SU-DHL-6 (cell line): Measurements from ENCODE around the gene CDKL4.

Experiments
- H2AFZ ChIP-seq: fragments of 200-600 bp; sonication (generic); 2 replicates; pipeline ENCODE4 v1.6.1; 2014; ENCODE audit warnings: low read depth, mild to moderate bottlenecking, moderate library complexity, mixed read lengths, antibody characterized with exemption, low read length; ENCODE audit not compliant: severe bottlenecking
- H3F3A ChIP-seq: fragments of 200-600 bp; shearing (Covaris generic); 2 replicates; pipeline ENCODE4 v1.6.0; 2016; ENCODE audit warnings: antibody characterized with exemption, mild to moderate bottlenecking; ENCODE audit not compliant: insufficient read depth
- H3K27ac ChIP-seq: fragments of 200-600 bp; sonication (generic); 2 replicates; pipeline ENCODE4 v1.5.1; 2016; ENCODE audit warnings: low read depth, mild to moderate bottlenecking, low read length, moderate library complexity, mixed read lengths
- H3K27me3 ChIP-seq: fragments of 200-600 bp; sonication (generic), shearing (Covaris generic); 2 replicates; pipeline ENCODE4 v1.6.0; 2014; ENCODE audit warnings: mild to moderate bottlenecking, low read length
- H3K36me3 ChIP-seq: fragments of 200-600 bp; sonication (generic); 2 replicates; pipeline ENCODE4 v1.6.1; 2014; ENCODE audit warnings: mild to moderate bottlenecking, low read length, mixed read lengths
- H3K4me2 ChIP-seq: fragments of 300-600, 200-600 bp; shearing (Covaris generic), sonication (generic); 2 replicates; pipeline ENCODE4 v1.6.0; 2014; ENCODE audit warnings: low read length, low read depth, mild to moderate bottlenecking; ENCODE audit not compliant: poor library complexity, severe bottlenecking
- H3K4me3 ChIP-seq: fragments of 200-600 bp; sonication (generic); 2 replicates; pipeline ENCODE4 v1.5.1; 2014; ENCODE audit warnings: antibody characterized with exemption, low read length, mild to moderate bottlenecking, mixed read lengths; ENCODE audit not compliant: insufficient read depth, poor library complexity, severe bottlenecking
- H3K79me2 ChIP-seq: fragments of 200-600 bp; sonication (generic); 2 replicates; pipeline ENCODE4 v1.6.1; 2014; ENCODE audit warnings: mild to moderate bottlenecking, low read length, moderate library complexity; ENCODE audit not compliant: insufficient read depth
- H3K9ac ChIP-seq: fragments of 200-600 bp; sonication (generic); 2 replicates; pipeline ENCODE4 v1.7.0; 2014; ENCODE audit warnings: mild to moderate bottlenecking, low read length
- H3K9me2 ChIP-seq: fragments of 200-600 bp; sonication (generic); replicated peaks from 2 replicates; pipeline ENCODE4 v1.6.1; 2014; ENCODE audit warnings: low read length; ENCODE audit not compliant: insufficient read depth
- H3K9me3 ChIP-seq: fragments of 200-600 bp; sonication (generic); 2 replicates; pipeline ENCODE4 v1.6.1; 2014; ENCODE audit warnings: low read length, mixed read lengths; ENCODE audit not compliant: insufficient read depth
- H4K20me1 ChIP-seq: fragments of 200-600 bp; sonication (generic); 2 replicates; pipeline ENCODE4 v1.6.1; 2014; ENCODE audit warnings: low read depth, mild to moderate bottlenecking, antibody characterized with exemption, low read length, moderate library complexity, mixed read lengths
- CTCF ChIP-seq: fragments of 200-600 bp; sonication (generic); IDR thresholded peaks from one replicate; pipeline ENCODE4 v1.5.1; 2017; ENCODE audit warnings: antibody characterized with exemption, mild to moderate bottlenecking, low read length, moderate library complexity; ENCODE audit not compliant: insufficient read depth, poor library complexity, severe bottlenecking
- EZH2phosphoT487 ChIP-seq: fragments of 200-600 bp; sonication (generic), shearing (Covaris generic); conservative IDR thresholded peaks from 2 replicates; pipeline ENCODE4 v1.6.1; 2018; ENCODE audit warnings: mild to moderate bottlenecking, antibody characterized with exemption, low read length, moderate library complexity, mixed read lengths

CDKL4 gene

GRCh38 chr2:39264733-39265132 is 21.0 kb upstream of the CDKL4 start:
- TF ChIP-seq CTCF = no peak
- no peak for TF ChIP-seq EZH2phosphoT487
- peak overlapping the region; percentile 41 for H3K4me3 ChIP-seq
- H3K36me3 ChIP-seq = no peaks in the 10 kb centered on the region
- no peaks in the 10 kb centered on the region for H3K9me2 ChIP-seq
- H3K27ac ChIP-seq = peak overlapping the region; percentile 96
- peak overlapping the region; percentile 39 for H3K9ac ChIP-seq
- no peaks in the 10 kb centered on the region for H3K79me2 ChIP-seq
- peaks cover 19% of the 10 kb centered on the region for H3F3A ChIP-seq
- peak overlapping the region; percentile 88 for H2AFZ ChIP-seq
- H3K4me2 ChIP-seq = peak overlapping the region; percentile 92
- no peaks in the 10 kb centered on the region for H3K27me3 ChIP-seq
- no peaks in the 10 kb centered on the region for H3K9me3 ChIP-seq
- no peaks in the 10 kb centered on the region for H4K20me1 ChIP-seq

GRCh38 chr2:39260087-39260486 is 16.3 kb upstream of the CDKL4 start:
- Histone ChIP-seq H3K9ac (no peak overlapping the region), H3K79me2 (no peaks in the 10 kb centered on the region), H3K4me2 (no peak overlapping the region), H2AFZ (no peak overlapping the region), H4K20me1 (no peaks in the 10 kb centered on the region), H3K27me3 (no peaks in the 10 kb centered on the region), H3K9me2 (no peaks in the 10 kb centered on the region), H3F3A (peaks cover 6% of the 10 kb centered on the region), H3K27ac (no peak overlapping the region), H3K9me3 (no peaks in the 10 kb centered on the region), H3K4me3 (no peak overlapping the region), H3K36me3 (no peaks in the 10 kb centered on the region)
- TF ChIP-seq EZH2phosphoT487 (no peak), CTCF (no peak)

- H3K36me3 ChIP-seq = 0 out of 2 replicates have a peak, but pooled peaks cover 3% of the 10 kb centered on the region
- no peaks in the 10 kb centered on the region for H4K20me1 ChIP-seq
- H3K4me3 ChIP-seq = no peak overlapping the region
- H3K4me2 ChIP-seq = no peak overlapping the region
- no peak overlapping the region for H3K9ac ChIP-seq
- H2AFZ ChIP-seq = no peak overlapping the region
- H3F3A ChIP-seq = no peaks in the 10 kb centered on the region
- no peaks in the 10 kb centered on the region for H3K79me2 ChIP-seq
- 0 out of 2 replicates have a peak, but pooled peaks cover under 1% of the 10 kb centered on the region for H3K9me3 ChIP-seq
- H3K27me3 ChIP-seq = no peaks in the 10 kb centered on the region
- no peak overlapping the region for H3K27ac ChIP-seq
- no peak for TF ChIP-seq EZH2phosphoT487
- TF ChIP-seq CTCF = no peak
- no peaks in the 10 kb centered on the region for H3K9me2 ChIP-seq
Observed at GRCh38 chr2:39256040-39256439, 12.3 kb upstream of the CDKL4 start.
